Measurements from ENCODE around the gene TPK1.

Gene TPK1

DNA sequence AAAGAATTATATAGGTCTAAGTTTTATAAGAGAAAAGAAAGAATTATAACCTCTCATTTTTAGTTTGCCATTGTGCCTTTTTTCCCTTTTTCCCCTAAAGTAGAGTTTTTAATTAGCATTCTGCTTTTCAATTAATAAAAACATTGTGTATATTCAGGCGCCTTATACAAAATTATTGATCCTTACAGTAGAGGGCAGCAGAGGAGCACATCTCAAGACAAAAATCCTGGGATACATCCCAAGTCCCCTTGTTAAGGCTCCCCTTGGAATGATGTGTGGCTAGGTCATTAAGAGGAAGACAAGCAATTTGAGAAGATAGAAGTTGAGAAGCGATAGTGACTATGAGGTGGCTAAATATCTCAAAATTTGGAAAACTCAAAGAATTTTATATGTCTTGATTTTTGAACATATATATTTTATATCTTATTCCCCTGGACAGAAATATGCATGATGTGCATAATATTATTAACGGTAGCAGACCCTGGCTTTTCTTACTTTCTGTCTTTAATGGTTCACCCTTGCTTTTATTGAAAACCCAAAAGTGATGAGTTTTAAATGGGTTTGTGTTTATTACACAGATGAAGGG is 19.1 kb upstream of the TPK1 start:
- no peaks in the 10 kb centered on the region for H3K27me3 ChIP-seq (ENCODE audit: control insufficient read depth in 2 of 2, insufficient read depth in 2 of 2, low read length in 2 of 2)
- H3K4me3 ChIP-seq (ENCODE audit: low read length in 2 of 2) = no peak overlapping the region
- no peaks in the 10 kb centered on the region for H3K4me1 ChIP-seq (ENCODE audit: control insufficient read depth in 2 of 2, insufficient read depth in 2 of 2, low read length in 2 of 2)
- H3K27ac ChIP-seq (ENCODE audit: low read depth in 2 of 2, low read length in 2 of 2) = no peak overlapping the region
- no peaks in the 10 kb centered on the region for H3K36me3 ChIP-seq (ENCODE audit: control insufficient read depth in 2 of 2, insufficient read depth in 2 of 2, low read length in 2 of 2)
- H3K9ac ChIP-seq (ENCODE audit: low read depth in 1 of 2, low read length in 2 of 2) = no peak overlapping the region
- H3K9me3 ChIP-seq (ENCODE audit: control insufficient read depth in 2 of 2, low read length in 2 of 2) = no peaks in the 10 kb centered on the region

DNA sequence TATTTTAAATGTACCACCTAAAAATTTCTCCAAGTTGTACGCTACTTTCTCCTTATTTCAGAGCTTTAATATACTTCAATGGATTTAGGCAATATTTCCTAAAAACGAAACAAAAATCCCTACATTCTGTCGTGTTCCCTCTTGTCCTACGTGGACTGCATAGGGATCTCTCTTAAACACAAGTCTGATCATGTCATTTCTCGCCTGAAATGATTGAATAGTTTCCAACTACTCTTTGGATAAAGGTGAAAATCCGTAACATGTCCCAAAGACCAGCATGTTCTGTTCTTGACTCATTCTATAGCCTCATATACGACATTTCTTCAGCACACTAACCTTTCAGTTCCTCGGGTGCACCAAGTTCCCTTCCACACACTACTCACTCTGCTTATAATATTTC is 17.7 kb upstream of the TPK1 start:
- H3K27me3 ChIP-seq (ENCODE audit: control insufficient read depth in 2 of 2, insufficient read depth in 2 of 2, low read length in 2 of 2) = no peaks in the 10 kb centered on the region
- H3K27ac ChIP-seq (ENCODE audit: low read depth in 2 of 2, low read length in 2 of 2) = no peak overlapping the region
- H3K36me3 ChIP-seq (ENCODE audit: control insufficient read depth in 2 of 2, insufficient read depth in 2 of 2, low read length in 2 of 2) = no peaks in the 10 kb centered on the region
- no peaks in the 10 kb centered on the region for H3K9me3 ChIP-seq (ENCODE audit: control insufficient read depth in 2 of 2, low read length in 2 of 2)
- no peak overlapping the region for H3K4me3 ChIP-seq (ENCODE audit: low read length in 2 of 2)
- H3K9ac ChIP-seq (ENCODE audit: low read depth in 1 of 2, low read length in 2 of 2) = no peak overlapping the region
- no peaks in the 10 kb centered on the region for H3K4me1 ChIP-seq (ENCODE audit: control insufficient read depth in 2 of 2, insufficient read depth in 2 of 2, low read length in 2 of 2)

DNA sequence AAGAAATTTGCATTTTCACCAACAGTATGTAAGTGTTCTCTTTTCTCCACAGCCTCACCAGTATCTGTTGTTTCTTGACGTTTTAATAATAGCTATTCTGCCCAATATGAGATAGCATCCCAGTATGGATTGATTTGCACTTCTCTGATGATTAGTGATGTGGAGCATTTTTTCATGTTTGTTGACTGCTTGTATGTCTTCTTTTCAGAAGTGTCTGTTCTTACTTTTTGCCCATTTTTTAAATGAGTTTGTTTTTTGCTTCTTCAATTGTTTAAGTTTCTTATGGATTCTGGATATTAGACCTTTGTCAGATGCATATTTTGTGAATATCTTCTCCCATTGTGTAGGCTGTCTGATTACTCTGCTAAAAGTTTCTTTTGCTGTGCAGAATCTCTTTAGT is 12.2 kb upstream of the TPK1 start:
- Histone ChIP-seq H3K4me3 (ENCODE audit: low read length in 2 of 2) (no peak overlapping the region), H3K36me3 (ENCODE audit: control insufficient read depth in 2 of 2, insufficient read depth in 2 of 2, low read length in 2 of 2) (no peaks in the 10 kb centered on the region), H3K27me3 (ENCODE audit: control insufficient read depth in 2 of 2, insufficient read depth in 2 of 2, low read length in 2 of 2) (no peaks in the 10 kb centered on the region), H3K27ac (ENCODE audit: low read depth in 2 of 2, low read length in 2 of 2) (no peak overlapping the region), H3K4me1 (ENCODE audit: control insufficient read depth in 2 of 2, insufficient read depth in 2 of 2, low read length in 2 of 2) (no peaks in the 10 kb centered on the region), H3K9me3 (ENCODE audit: control insufficient read depth in 2 of 2, low read length in 2 of 2) (no peaks in the 10 kb centered on the region), H3K9ac (ENCODE audit: low read depth in 1 of 2, low read length in 2 of 2) (no peak overlapping the region)

DNA sequence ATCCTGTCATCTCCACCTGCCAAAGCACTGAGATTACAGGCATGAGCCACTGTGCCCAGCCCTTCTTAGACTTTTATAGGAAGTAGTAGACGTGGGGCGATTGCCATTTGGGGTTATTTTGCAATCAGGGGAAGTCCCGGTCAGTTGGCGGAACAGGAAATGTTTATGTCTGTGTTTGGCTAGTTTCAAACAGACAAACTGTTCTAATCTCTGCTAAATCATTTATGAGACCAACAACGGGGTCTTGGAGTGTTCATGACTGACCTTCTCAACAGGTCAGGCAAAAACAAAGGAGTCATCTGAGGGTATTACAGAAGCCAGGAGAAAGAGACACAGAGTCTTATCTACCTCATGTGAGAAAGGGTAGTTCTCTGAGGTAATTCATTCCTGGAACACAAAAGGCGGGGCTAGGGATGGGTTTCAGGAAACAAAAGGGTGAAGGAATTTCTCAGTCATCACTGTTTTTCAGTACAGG is 6.6 kb upstream of the TPK1 start:
- no peaks in the 10 kb centered on the region for H3K27me3 ChIP-seq (ENCODE audit: control insufficient read depth in 2 of 2, insufficient read depth in 2 of 2, low read length in 2 of 2)
- no peaks in the 10 kb centered on the region for H3K9me3 ChIP-seq (ENCODE audit: control insufficient read depth in 2 of 2, low read length in 2 of 2)
- peak overlapping the region; percentile 51 to 53 for H3K9ac ChIP-seq (ENCODE audit: low read depth in 1 of 2, low read length in 2 of 2)
- H3K4me3 ChIP-seq (ENCODE audit: low read length in 2 of 2) = peak overlapping the region; percentile 43 to 48
- H3K4me1 ChIP-seq (ENCODE audit: control insufficient read depth in 2 of 2, insufficient read depth in 2 of 2, low read length in 2 of 2) = peaks cover 5% of the 10 kb centered on the region in 2 donors
- H3K27ac ChIP-seq (ENCODE audit: low read depth in 2 of 2, low read length in 2 of 2) = peak overlapping the region; percentile 82 to 94
- H3K36me3 ChIP-seq (ENCODE audit: control insufficient read depth in 2 of 2, insufficient read depth in 2 of 2, low read length in 2 of 2) = no peaks in the 10 kb centered on the region

DNA sequence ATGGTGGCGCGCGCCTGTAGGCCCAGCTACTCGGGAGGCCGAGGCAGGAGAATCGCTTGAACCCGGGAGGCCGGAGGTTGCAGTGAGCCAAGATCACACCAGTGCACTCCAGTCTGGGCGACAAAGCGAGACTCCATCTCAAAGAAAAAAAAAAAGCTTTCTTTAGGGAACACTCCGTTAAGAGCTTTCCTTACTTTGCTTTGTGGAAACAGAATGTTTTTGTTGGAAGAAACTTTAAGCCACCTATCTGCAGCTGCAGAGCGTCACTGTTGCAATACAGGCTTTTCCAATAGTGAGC is 641 bp upstream of the TPK1 start:
- H3K36me3 ChIP-seq (ENCODE audit: control insufficient read depth in 2 of 2, insufficient read depth in 2 of 2, low read length in 2 of 2) = no peaks in the 10 kb centered on the region
- peak overlapping the region in 1 of 2 donors; percentile 66 for H3K9ac ChIP-seq (ENCODE audit: low read depth in 1 of 2, low read length in 2 of 2)
- no peaks in the 10 kb centered on the region for H3K27me3 ChIP-seq (ENCODE audit: control insufficient read depth in 2 of 2, insufficient read depth in 2 of 2, low read length in 2 of 2)
- peak overlapping the region; percentile 51 to 65 for H3K4me3 ChIP-seq (ENCODE audit: low read length in 2 of 2)
- peaks cover 4 to 6% of the 10 kb centered on the region in 2 donors for H3K4me1 ChIP-seq (ENCODE audit: control insufficient read depth in 2 of 2, insufficient read depth in 2 of 2, low read length in 2 of 2)
- H3K27ac ChIP-seq (ENCODE audit: low read depth in 2 of 2, low read length in 2 of 2) = peak overlapping the region; percentile 95 to 96
- H3K9me3 ChIP-seq (ENCODE audit: control insufficient read depth in 2 of 2, low read length in 2 of 2) = no peaks in the 10 kb centered on the region

DNA sequence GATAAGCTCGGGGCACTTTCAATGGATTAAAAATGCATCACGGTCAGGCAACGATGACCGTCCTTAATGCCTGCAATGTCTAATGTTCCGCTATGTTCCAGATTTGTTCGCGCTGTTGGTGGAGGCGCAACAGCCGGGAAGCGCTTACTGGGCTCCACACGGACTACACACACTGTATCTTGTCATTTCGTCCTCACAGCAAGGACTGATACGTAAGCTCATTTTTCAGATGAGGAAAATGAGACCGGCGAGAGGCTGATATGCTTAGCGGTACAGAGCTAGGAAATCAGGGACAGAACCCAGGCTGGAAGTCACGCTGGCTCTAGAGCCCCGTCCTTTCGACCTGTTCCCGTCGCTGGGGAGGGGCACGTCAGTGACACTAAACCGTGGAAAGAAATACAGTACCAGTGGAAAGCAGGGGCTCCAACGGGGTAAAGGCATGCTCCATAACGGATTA is 670 bp downstream of the TPK1 start:
- peaks cover 4 to 10% of the 10 kb centered on the region in 2 donors for H3K4me1 ChIP-seq (ENCODE audit: control insufficient read depth in 2 of 2, insufficient read depth in 2 of 2, low read length in 2 of 2)
- H3K27ac ChIP-seq (ENCODE audit: low read depth in 2 of 2, low read length in 2 of 2) = peak overlapping the region; percentile 95 to 96
- no peaks in the 10 kb centered on the region for H3K27me3 ChIP-seq (ENCODE audit: control insufficient read depth in 2 of 2, insufficient read depth in 2 of 2, low read length in 2 of 2)
- no peaks in the 10 kb centered on the region for H3K36me3 ChIP-seq (ENCODE audit: control insufficient read depth in 2 of 2, insufficient read depth in 2 of 2, low read length in 2 of 2)
- H3K4me3 ChIP-seq (ENCODE audit: low read length in 2 of 2) = peak overlapping the region; percentile 65 to 99
- H3K9me3 ChIP-seq (ENCODE audit: control insufficient read depth in 2 of 2, low read length in 2 of 2) = no peaks in the 10 kb centered on the region
- H3K9ac ChIP-seq (ENCODE audit: low read depth in 1 of 2, low read length in 2 of 2) = peak overlapping the region; percentile 66 to 95

DNA sequence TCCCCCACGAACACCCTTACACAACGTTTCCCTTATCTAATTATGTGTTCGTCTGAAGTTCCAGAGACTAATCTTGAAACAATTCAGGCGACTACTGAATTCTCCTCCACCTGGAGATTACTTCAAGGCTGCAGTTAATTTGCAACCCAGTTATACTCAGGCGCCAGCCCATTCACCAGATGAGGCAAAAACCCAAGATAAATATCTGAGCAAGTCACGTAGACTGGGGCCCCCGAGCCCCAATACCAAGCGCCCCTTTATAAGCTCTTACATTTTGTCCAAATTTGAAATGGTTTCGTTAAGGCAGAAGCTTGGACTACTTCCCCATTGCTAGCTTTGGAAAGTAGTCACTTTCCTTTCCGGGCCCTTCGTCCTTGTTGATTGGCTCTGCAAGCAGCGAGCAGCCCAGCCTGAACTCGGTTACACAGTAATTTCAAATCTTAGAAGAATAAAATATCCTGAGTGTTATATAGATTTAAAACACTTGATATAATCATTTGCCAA is 1.2 kb downstream of the TPK1 start:
- peak overlapping the region; percentile 65 to 99 for H3K4me3 ChIP-seq (ENCODE audit: low read length in 2 of 2)
- peak overlapping the region; percentile 95 to 96 for H3K27ac ChIP-seq (ENCODE audit: low read depth in 2 of 2, low read length in 2 of 2)
- peaks cover 4 to 13% of the 10 kb centered on the region in 2 donors for H3K4me1 ChIP-seq (ENCODE audit: control insufficient read depth in 2 of 2, insufficient read depth in 2 of 2, low read length in 2 of 2)

DNA sequence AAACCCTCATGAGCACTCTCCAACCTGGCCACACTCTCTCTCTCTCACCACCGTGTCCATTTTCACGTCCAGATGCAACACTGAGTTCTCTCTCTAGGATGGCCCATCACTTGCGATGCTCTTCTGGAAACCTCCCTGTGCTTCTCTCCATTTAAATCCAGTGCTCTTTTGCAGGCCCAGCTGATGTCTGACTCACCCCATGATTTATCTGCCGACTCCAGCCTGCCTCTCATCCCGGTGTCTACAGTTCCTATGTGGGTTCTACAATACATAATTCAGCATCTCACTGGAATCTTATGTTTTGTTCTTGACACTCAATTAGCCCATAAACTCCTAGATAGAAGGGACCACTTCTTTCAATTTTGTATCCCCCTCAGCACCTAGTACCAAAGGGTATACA is 5.0 kb downstream of the TPK1 start:
- H3K36me3 ChIP-seq (ENCODE audit: control insufficient read depth in 2 of 2, insufficient read depth in 2 of 2, low read length in 2 of 2) = no peaks in the 10 kb centered on the region
- H3K9ac ChIP-seq (ENCODE audit: low read depth in 1 of 2, low read length in 2 of 2) = no peak overlapping the region
- H3K27me3 ChIP-seq (ENCODE audit: control insufficient read depth in 2 of 2, insufficient read depth in 2 of 2, low read length in 2 of 2) = no peaks in the 10 kb centered on the region
- H3K27ac ChIP-seq (ENCODE audit: low read depth in 2 of 2, low read length in 2 of 2) = no peak overlapping the region
- no peak overlapping the region for H3K4me3 ChIP-seq (ENCODE audit: low read length in 2 of 2)
- H3K9me3 ChIP-seq (ENCODE audit: control insufficient read depth in 2 of 2, low read length in 2 of 2) = no peaks in the 10 kb centered on the region
- H3K4me1 ChIP-seq (ENCODE audit: control insufficient read depth in 2 of 2, insufficient read depth in 2 of 2, low read length in 2 of 2) = peaks cover 4 to 13% of the 10 kb centered on the region in 2 donors

More for the DNA sequence above, 1.2 kb downstream of the TPK1 start:
- Histone ChIP-seq H3K27me3 (ENCODE audit: control insufficient read depth in 2 of 2, insufficient read depth in 2 of 2, low read length in 2 of 2) (no peaks in the 10 kb centered on the region), H3K9me3 (ENCODE audit: control insufficient read depth in 2 of 2, low read length in 2 of 2) (no peaks in the 10 kb centered on the region), H3K9ac (ENCODE audit: low read depth in 1 of 2, low read length in 2 of 2) (peak overlapping the region; percentile 66 to 95), H3K36me3 (ENCODE audit: control insufficient read depth in 2 of 2, insufficient read depth in 2 of 2, low read length in 2 of 2) (no peaks in the 10 kb centered on the region)

DNA sequence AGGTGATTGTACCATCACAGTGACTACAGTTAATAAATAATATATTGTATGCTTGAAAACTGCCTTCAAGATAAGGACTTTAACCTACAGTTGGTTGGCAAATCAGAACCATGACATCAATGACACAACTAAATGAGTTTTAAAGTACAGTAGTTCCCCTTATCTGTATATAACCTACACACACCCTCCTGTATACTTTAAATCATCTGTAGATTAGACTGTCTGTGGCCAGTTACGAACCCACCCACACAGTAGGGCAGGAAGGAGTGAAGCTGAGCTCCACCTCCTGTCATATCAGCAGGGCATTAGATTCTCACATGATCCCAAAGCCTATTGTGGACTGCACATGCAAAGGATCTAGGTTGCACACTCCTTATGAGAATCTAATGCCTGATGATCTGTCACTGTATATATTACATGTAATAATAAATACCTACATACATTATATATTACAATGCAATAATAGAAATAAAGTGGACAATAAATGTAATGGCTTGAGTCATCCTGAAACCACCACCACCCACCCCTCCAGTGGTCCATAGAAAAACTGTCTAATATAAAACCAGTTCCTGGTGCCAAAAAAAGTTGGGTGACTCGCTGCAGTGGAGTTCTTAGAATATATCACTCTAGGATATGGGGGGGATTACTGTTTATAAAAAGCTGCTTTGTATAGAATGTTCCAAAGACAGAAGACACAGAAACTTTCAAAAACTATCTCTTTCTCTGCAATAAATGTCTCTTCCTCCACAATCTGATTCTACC is 5.6 kb downstream of the TPK1 start:
- no peak overlapping the region for H3K4me3 ChIP-seq (ENCODE audit: low read length in 2 of 2)
- H3K27ac ChIP-seq (ENCODE audit: low read depth in 2 of 2, low read length in 2 of 2) = peak overlapping the region in 1 of 2 donors; percentile 51
- no peak overlapping the region for H3K9ac ChIP-seq (ENCODE audit: low read depth in 1 of 2, low read length in 2 of 2)

DNA sequence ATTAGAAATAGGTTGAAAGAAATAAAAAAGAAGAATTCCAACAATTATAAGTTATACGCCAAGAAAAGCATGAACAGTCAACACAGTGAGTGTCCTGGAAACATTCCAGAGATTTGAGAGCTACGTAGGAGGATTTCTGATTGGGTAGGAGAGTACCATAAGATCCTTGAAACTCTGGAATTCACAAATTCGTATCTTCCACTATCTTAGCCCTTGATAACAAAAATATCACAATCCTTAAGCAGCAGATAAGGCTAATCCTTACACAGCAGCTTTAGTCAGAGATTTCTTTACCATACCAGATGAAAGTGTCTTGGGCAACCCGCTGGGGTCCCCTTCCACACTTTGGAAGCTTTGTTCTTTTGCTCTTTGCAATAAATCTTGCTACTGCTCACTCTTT is 8.2 kb downstream of the TPK1 start:
- Histone ChIP-seq H3K4me1 (ENCODE audit: control insufficient read depth in 2 of 2, insufficient read depth in 2 of 2, low read length in 2 of 2) (peaks cover 0 to 8% of the 10 kb centered on the region in 2 donors), H3K9ac (ENCODE audit: low read depth in 1 of 2, low read length in 2 of 2) (no peak overlapping the region), H3K9me3 (ENCODE audit: control insufficient read depth in 2 of 2, low read length in 2 of 2) (no peaks in the 10 kb centered on the region), H3K27me3 (ENCODE audit: control insufficient read depth in 2 of 2, insufficient read depth in 2 of 2, low read length in 2 of 2) (no peaks in the 10 kb centered on the region), H3K36me3 (ENCODE audit: control insufficient read depth in 2 of 2, insufficient read depth in 2 of 2, low read length in 2 of 2) (no peaks in the 10 kb centered on the region), H3K4me3 (ENCODE audit: low read length in 2 of 2) (no peak overlapping the region), H3K27ac (ENCODE audit: low read depth in 2 of 2, low read length in 2 of 2) (no peak overlapping the region)

More for the DNA sequence above, 5.6 kb downstream of the TPK1 start:
- Histone ChIP-seq H3K27me3 (ENCODE audit: control insufficient read depth in 2 of 2, insufficient read depth in 2 of 2, low read length in 2 of 2) (no peaks in the 10 kb centered on the region), H3K9me3 (ENCODE audit: control insufficient read depth in 2 of 2, low read length in 2 of 2) (no peaks in the 10 kb centered on the region), H3K36me3 (ENCODE audit: control insufficient read depth in 2 of 2, insufficient read depth in 2 of 2, low read length in 2 of 2) (no peaks in the 10 kb centered on the region), H3K4me1 (ENCODE audit: control insufficient read depth in 2 of 2, insufficient read depth in 2 of 2, low read length in 2 of 2) (peaks cover 4 to 13% of the 10 kb centered on the region in 2 donors)
